Neural crest cell (in vitro differentiated cells): Measurements from ENCODE around the gene BACH2. TPM values are rescaled to one million over a fixed set of nuclear protein-coding genes. Genes with fewer than 3 reads are reported as not detected.

Source experiments
- DNase-seq: peaks from one replicate; pipeline ENCODE4 v3.0.0; 2021; ENCODE audit warnings: low read depth, mixed read lengths, low spot score
- H3K27ac Mint-ChIP-seq: one replicate; pipeline ENCODE4 v1.8.0; 2021; ENCODE audit warnings: mild to moderate bottlenecking, mixed read lengths; ENCODE audit not compliant: unreplicated experiment
- H3K27me3 Mint-ChIP-seq: 2 replicates; pipeline ENCODE4 v1.8.0; 2021; ENCODE audit warnings: low read depth, mild to moderate bottlenecking, mixed read lengths
- H3K36me3 Mint-ChIP-seq: 2 replicates; pipeline ENCODE4 v1.8.0; 2021; ENCODE audit warnings: low read depth, mild to moderate bottlenecking, mixed read lengths
- H3K4me1 Mint-ChIP-seq: 2 replicates; pipeline ENCODE4 v1.8.0; 2021; ENCODE audit warnings: mixed read lengths
- H3K4me3 Mint-ChIP-seq: one replicate; pipeline ENCODE4 v1.8.0; 2021; ENCODE audit warnings: mild to moderate bottlenecking, mixed read lengths
- H3K9me3 Mint-ChIP-seq: 2 replicates; pipeline ENCODE4 v1.8.0; 2021; ENCODE audit warnings: mixed read lengths
- CTCF ChIP-seq: fragments of 200-600 bp; sonication (generic); conservative IDR thresholded peaks from 2 replicates; pipeline ENCODE4 v1.5.0; 2021; ENCODE audit warnings: antibody characterized with exemption, mild to moderate bottlenecking
- total RNA-seq: library from RNA; stranded (reverse); gene quantifications from 2 replicates; pipeline ENCODE4 v1.2.1, GENCODE V29; 2021

The BACH2 gene
- total RNA-seq, 1 donor from 2014 or later: 13.1 TPM

GRCh38 chr6:90319979-90320685 lies 23.5 kb upstream of the BACH2 start:
- Mint-ChIP-seq H3K27ac (no peak overlapping the region), H3K4me3 (no peak overlapping the region), H3K4me1 (no peaks in the 10 kb centered on the region), H3K27me3 (no peaks in the 10 kb centered on the region), H3K36me3 (no peaks in the 10 kb centered on the region), H3K9me3 (no peaks in the 10 kb centered on the region)
- TF ChIP-seq CTCF: no peak
- no peak for DNase-seq

- no peaks in the 10 kb centered on the region for H3K9me3 Mint-ChIP-seq
- no peaks in the 10 kb centered on the region for H3K4me1 Mint-ChIP-seq
- H3K36me3 Mint-ChIP-seq: no peaks in the 10 kb centered on the region
- no peak overlapping the region for H3K27ac Mint-ChIP-seq
- H3K4me3 Mint-ChIP-seq: no peak overlapping the region
- H3K27me3 Mint-ChIP-seq: no peaks in the 10 kb centered on the region
- no peak for TF ChIP-seq CTCF
- no peak for DNase-seq
These were observed 22.4 kb upstream of the BACH2 start for GRCh38 chr6:90319044-90319443.

GRCh38 chr6:90315986-90316385 lies 19.3 kb upstream of the BACH2 start:
- Mint-ChIP-seq H3K27ac (no peak overlapping the region), H3K36me3 (no peaks in the 10 kb centered on the region), H3K4me3 (no peak overlapping the region), H3K27me3 (no peaks in the 10 kb centered on the region), H3K9me3 (no peaks in the 10 kb centered on the region), H3K4me1 (no peaks in the 10 kb centered on the region)
- DNase-seq: no peak
- no peak for TF ChIP-seq CTCF

GRCh38 chr6:90315354-90315950 lies 18.8 kb upstream of the BACH2 start:
- H3K27ac Mint-ChIP-seq: no peak overlapping the region
- no peaks in the 10 kb centered on the region for H3K27me3 Mint-ChIP-seq
- no peaks in the 10 kb centered on the region for H3K9me3 Mint-ChIP-seq
- H3K36me3 Mint-ChIP-seq: no peaks in the 10 kb centered on the region
- no peak for DNase-seq
- TF ChIP-seq CTCF: no peak
- H3K4me3 Mint-ChIP-seq: no peak overlapping the region
- H3K4me1 Mint-ChIP-seq: no peaks in the 10 kb centered on the region

GRCh38 chr6:90314514-90314913 lies 17.9 kb upstream of the BACH2 start:
- Mint-ChIP-seq H3K27me3 (no peaks in the 10 kb centered on the region), H3K4me3 (no peak overlapping the region), H3K4me1 (no peaks in the 10 kb centered on the region), H3K27ac (no peak overlapping the region), H3K9me3 (no peaks in the 10 kb centered on the region), H3K36me3 (no peaks in the 10 kb centered on the region)
- no peak for DNase-seq
- no peak for TF ChIP-seq CTCF
